ENCODE data around the gene SMYD5. TPM values are rescaled to one million over a fixed set of nuclear protein-coding genes. Genes with fewer than 3 reads are reported as not detected.
"Not testable (repeated sequence)": the region's sequence is repeated elsewhere in the genome, so short reads cannot be mapped to it uniquely, and the experiment has no call there.

The SMYD5 gene
- total RNA-seq: 15.4 TPM
- long read RNA-seq, transcript SMYD5-202 (13 exons, 2,593 nt): major isoform, 14 of 23 reads
- long read RNA-seq, partial matches to known transcripts: 3 of 23 reads
- long read RNA-seq, other reads (novel, unspliced or antisense): 6 of 23 reads

- ATAC-seq (peak; percentile 94), DNase-seq (peak; percentile 92)
- intact Hi-C loops (cut with micrococcal nuclease): no loop called here
These were observed at the start of gene SMYD5 for GRCh38 chr2:73214120-73215035. Gene SMYD5 (plus strand): TSS chr2:73214245. CDS start chr2:73214267, 22 bp downstream.

DNA sequence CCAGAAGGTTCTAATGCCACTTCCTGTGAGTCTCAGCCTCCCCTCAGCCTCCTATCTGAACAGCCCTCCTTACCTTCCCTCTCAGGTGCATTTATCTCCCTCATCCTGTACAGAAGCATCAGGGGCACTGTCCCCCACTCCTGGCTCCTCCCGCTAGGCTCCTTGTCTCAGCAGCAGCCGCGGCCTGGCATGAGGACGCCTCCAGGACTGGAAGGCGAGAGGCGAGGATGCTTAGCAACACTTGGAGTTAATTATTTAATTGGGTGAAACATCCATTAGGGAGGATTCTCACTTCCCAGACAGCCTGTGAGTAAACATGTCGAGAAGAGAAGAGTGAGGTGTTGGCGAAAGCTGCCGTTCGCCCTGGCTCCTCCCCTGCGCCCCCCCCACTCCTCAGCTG lies 48.1 kb upstream of the SMYD5 start:
- ATAC-seq; DNase-seq; intact Hi-C loops (cut with micrococcal nuclease): not testable (repeated sequence)

DNA sequence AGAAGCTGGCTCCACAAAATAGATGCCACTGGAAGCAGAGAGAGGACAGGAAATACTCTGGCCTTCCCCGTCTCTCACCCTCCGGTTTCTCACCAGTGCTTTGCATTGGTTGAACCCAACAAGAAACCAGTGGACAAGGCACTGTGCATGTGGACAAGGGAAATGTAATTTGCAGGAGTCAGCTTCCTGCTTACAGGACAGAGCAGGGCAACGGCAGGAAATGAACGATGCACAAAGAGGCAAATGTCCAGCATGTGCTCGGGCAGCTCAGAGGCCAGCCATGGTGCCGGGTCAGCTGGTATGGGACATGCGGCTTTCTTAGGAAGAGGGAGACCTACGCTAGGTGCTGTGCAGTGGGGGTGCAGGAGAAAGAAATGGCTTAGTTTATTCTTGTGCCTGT lies 47.2 kb upstream of the SMYD5 start:
- intact Hi-C loops (cut with micrococcal nuclease); ATAC-seq; DNase-seq: not testable (repeated sequence)

DNA sequence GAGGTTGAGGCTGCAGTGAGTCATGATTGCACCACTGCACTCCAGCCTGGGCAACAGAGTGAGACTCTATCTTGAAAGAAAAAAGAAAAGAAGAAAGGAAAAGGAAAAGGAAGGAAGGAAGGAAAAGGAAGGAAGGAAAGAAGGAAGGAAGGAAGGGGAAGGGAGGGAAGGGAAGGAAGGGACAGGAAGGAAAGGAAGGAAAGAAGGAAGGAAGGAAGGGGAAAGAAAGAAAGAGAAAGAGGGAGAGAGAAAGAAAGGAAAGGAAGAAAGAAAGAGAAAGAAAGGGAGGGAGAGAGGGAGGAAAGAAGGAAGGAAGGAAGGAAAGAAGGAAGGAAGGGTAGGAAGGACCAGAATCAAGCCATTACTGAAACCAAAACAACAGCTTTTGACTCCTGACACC lies 45.7 kb upstream of the SMYD5 start:
- ATAC-seq; intact Hi-C loops (cut with micrococcal nuclease): not testable (repeated sequence)

GRCh38 chr2:73170341-73170740 lies 43.7 kb upstream of the SMYD5 start:
- ATAC-seq; DNase-seq; intact Hi-C loops (cut with micrococcal nuclease): not testable (repeated sequence)

More for the DNA sequence above, 45.7 kb upstream of the SMYD5 start:
- DNase-seq: not testable (repeated sequence)

DNA sequence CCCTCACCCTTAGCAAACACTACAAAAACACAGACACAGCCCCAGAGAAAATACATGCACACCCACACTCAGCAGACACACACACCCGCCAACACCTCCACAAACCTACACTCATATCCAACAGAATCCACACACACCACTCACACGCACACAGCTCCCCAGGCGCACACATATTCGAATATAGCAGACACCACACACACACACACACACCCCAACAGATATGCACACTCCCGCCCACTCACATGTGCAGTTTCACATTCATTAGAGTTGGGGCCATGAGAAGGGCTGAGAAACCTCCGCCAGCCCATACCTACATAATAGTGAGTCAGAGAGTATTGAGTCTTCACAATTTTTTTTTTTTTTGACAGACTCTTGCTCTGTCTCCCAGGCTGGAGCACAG lies 41.1 kb upstream of the SMYD5 start:
- intact Hi-C loops (cut with micrococcal nuclease): no loop called here
- no peak for ATAC-seq
- DNase-seq: no peak

DNA sequence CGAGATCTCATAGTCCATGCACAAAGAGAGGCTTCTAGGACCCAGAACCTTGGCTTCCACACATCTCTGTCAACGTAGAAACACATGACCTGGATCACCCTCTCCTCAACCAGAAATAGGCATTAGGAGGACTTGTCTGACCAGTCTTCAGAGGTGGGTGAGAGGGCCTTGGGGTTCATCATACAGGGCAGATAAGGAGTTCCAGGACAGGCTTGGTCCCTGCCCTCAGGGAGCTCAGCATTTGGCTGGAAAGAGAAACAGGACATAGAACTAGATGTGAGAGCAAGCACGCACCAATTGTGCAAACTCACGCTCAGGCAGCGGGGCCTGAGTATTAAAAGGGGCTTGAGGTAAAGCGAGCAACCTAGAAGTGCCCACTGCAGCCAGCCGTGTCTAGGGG lies 40.3 kb upstream of the SMYD5 start:
- intact Hi-C loops (cut with micrococcal nuclease): no loop called here

DNA sequence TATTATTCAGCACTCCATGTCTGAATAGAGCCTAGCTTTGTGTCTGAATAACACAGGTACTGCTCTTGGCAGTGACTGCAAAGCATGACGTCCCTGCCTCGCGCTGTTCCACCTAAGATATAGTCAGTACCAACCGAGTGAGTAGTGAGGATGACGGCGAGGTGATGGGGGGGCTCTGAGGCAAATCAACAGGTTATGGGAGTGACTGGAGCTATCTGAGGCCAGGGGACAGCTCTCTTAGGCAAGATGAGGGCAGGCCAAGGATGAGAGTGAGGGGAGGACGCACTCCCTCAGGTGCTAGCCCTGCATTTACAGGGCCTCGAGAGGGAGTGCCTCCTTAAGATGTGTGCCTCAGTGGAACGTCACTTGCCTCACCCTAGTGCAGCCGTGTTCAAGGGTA lies 39.8 kb upstream of the SMYD5 start:
- intact Hi-C loops (cut with micrococcal nuclease): no loop called here
- DNase-seq (no peak), ATAC-seq (no peak)

More for the DNA sequence above, 40.3 kb upstream of the SMYD5 start:
- DNase-seq (no peak), ATAC-seq (no peak)

- ATAC-seq (no peak), DNase-seq (no peak)
- intact Hi-C loops (cut with micrococcal nuclease): no loop called here
These were observed 38.9 kb upstream of the SMYD5 start for GRCh38 chr2:73174941-73175662.

DNA sequence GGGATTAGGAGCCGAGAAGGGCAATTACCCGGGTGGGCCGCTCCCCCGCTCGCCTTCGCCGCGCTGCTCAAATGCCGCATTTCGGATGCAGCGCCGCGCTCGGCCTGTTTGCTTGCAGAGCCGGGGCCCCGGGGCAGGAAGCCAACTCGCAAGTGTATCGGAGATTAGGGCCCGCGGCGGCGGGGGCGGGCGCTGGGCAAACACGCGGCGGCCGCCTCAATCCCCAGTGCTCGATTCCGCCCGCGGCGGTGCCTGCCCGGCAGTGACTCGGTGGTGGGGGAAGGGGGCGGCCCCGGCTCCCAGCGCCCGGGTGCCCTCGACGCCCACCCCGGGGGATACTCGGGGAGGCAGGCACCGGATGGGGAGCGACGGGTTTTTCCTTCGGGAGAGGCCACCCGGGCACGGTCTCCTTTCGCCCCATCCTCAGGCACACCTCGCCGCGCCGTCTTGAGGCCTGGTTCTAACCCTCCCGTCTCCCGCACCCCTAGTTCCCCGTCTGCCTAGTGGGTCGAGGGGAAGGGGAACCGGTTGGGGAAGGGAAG lies 38.3 kb upstream of the SMYD5 start:
- peak; percentile 45 for ATAC-seq
- intact Hi-C loops (cut with micrococcal nuclease): no loop called here
- DNase-seq: peak; percentile 93

DNA sequence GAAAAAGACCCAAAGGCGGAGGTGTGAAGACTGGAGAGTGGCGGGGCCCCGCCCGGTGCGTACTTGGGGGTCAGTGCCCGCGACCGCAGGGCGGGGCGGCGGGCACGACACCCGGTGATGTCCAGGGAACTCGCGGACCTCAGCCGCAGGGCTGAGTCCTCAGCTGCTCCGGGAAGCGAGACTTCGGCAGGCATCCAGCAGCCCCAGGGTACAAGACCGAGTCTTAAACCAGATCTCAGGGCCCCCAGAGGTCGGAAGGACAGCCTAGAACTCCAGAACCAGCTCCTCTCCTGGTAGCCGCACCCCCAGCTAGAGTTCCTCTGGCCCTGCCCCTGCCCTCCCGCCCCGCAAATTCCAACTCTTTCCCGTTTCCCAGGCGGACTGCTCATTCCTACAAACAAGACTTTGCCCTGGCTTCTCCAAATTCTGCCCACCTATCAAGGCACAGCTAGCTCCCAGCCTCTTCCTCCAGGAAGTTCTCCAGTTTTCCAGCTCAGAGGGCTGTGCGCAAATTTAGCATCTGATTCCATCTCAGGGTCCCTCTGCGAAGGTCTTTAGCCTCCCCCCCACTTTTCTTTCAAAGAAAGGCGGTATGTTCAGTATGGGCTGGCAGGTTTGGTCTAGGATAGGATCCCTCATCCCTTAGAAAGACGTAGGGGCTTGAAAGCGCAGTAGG lies 37.7 kb upstream of the SMYD5 start:
- intact Hi-C loops (cut with micrococcal nuclease): no loop called here
- peak; percentile 19 for ATAC-seq
- DNase-seq: peak; percentile 41

DNA sequence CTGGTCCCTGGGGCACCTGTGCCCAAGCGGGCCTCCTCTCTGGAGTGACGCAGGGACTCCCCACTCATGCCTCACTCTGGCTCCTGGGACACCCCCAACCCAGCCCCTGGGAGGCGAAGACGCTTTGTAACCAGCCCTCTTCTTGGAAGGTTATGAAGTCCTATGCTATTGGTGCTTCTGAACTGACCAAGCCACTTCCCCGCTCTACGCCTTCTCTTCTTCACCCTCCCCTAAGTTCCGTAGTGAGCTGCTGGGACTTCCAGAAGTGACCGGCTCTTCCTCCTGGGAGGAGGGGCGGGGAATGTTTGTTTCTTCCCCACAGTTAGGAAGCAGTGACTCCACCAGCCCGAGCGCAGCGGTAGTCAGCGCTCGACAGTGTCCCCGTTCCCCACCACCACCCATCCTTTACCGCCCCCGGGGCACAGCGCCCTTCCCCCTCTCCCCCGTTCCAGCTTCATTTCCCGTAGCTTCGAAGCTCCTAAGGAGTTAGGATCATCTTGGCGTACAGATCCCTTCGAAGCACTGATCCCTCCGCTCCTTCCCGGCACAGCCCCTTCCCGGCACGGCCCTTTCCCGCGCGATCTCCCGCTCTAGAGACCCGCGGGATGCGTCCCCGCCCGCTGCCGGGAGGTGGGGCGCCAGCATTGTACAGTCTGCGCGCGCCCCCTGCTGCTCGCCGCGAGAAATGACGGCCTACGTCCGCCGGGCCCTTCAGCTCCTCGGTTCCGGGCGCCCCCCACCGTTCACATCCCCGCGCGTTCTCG lies 37.0 kb upstream of the SMYD5 start:
- peak; percentile 93 for ATAC-seq
- intact Hi-C loops (cut with micrococcal nuclease): no loop called here
- peak; percentile 97 for DNase-seq

- ATAC-seq: no peak
- intact Hi-C loops (cut with micrococcal nuclease): no loop called here
- no peak for DNase-seq
These were observed 36.3 kb upstream of the SMYD5 start for GRCh38 chr2:73177645-73178255.

DNA sequence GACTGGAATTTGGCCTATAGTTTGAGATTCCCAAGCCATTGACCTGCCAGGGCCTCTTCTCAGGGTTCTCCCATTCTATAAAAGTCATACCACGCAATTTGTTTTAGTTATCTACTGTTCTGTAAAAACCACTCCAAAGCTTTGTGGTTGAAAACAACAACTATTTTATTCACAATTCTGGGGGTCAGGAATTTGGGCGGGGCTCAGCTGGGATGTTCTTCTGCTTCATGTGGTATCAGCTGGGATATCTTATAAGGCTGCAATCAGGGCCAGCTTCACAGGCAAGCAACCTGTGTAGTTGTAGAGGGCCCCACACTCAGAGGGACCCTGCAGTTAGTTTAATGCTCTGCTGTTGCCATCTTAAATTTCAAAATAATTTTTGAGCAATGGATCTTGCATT lies 28.1 kb upstream of the SMYD5 start:
- intact Hi-C loops (cut with micrococcal nuclease): no loop called here
- ATAC-seq (no peak), DNase-seq (no peak)

- ATAC-seq (no peak), DNase-seq (no peak)
- intact Hi-C loops (cut with micrococcal nuclease): no loop called here
These were observed 26.5 kb upstream of the SMYD5 start for GRCh38 chr2:73187549-73187948.

- intact Hi-C loops (cut with micrococcal nuclease): no loop called here
- DNase-seq: no peak
- ATAC-seq: no peak
These were observed 16.5 kb upstream of the SMYD5 start for GRCh38 chr2:73197579-73197978.

GRCh38 chr2:73200281-73200680 lies 13.8 kb upstream of the SMYD5 start:
- intact Hi-C loops (cut with micrococcal nuclease); ATAC-seq: not testable (repeated sequence)

More at GRCh38 chr2:73200281-73200680, 13.8 kb upstream of the SMYD5 start:
- DNase-seq: not testable (repeated sequence)
